ENCODE measurements around the gene DCHS1. TPM values are rescaled to one million over a fixed set of nuclear protein-coding genes. Genes with fewer than 3 reads are reported as not detected.

Gene DCHS1
- total and polyA plus RNA-seq, 4 donors = 29.1 to 43.6 (median 40.8) TPM

GRCh38 chr11:6622261-6623171 lies 33.1 kb downstream of the DCHS1 start:
- H3K4me3 ChIP-seq (ENCODE audit: low read depth, low read length) = no peak overlapping the region
- H3K36me3 ChIP-seq (ENCODE audit: control insufficient read depth, insufficient read depth, low read length) = peaks cover 60% of the 10 kb centered on the region
- no peak for DNase-seq (ENCODE audit: low read depth in 4 of 6, low spot score in 6 of 6)
- no peaks in the 10 kb centered on the region for H3K9me3 ChIP-seq (ENCODE audit: control insufficient read depth, insufficient read depth, low read length)
- peaks cover 22% of the 10 kb centered on the region for H3K4me1 ChIP-seq (ENCODE audit: control insufficient read depth, insufficient read depth, low read length)
- no peak overlapping the region for H3K27ac ChIP-seq (ENCODE audit: low read depth, low read length)
- WGBS (ENCODE audit: insufficient coverage) = 91% methylated on average over 19 of the region's 24 CpGs
- no peaks in the 10 kb centered on the region for H3K27me3 ChIP-seq (ENCODE audit: control insufficient read depth, insufficient read depth, low read length)

GRCh38 chr11:6621711-6622211 lies 33.8 kb downstream of the DCHS1 start:
- no peak for DNase-seq (ENCODE audit: low read depth in 4 of 6, low spot score in 6 of 6)
- Histone ChIP-seq H3K27me3 (ENCODE audit: control insufficient read depth, insufficient read depth, low read length) (no peaks in the 10 kb centered on the region), H3K4me1 (ENCODE audit: control insufficient read depth, insufficient read depth, low read length) (peaks cover 20% of the 10 kb centered on the region), H3K9me3 (ENCODE audit: control insufficient read depth, insufficient read depth, low read length) (no peaks in the 10 kb centered on the region), H3K36me3 (ENCODE audit: control insufficient read depth, insufficient read depth, low read length) (peaks cover 55% of the 10 kb centered on the region), H3K27ac (ENCODE audit: low read depth, low read length) (no peak overlapping the region), H3K4me3 (ENCODE audit: low read depth, low read length) (no peak overlapping the region)
- 89% methylated on average over 16 of the region's 16 CpGs for WGBS (ENCODE audit: insufficient coverage)

GRCh38 chr11:6620636-6621035 lies 35.0 kb downstream of the DCHS1 start:
- WGBS (ENCODE audit: insufficient coverage) = 86% methylated on average over 1 of the region's 1 CpG

GRCh38 chr11:6619004-6619745 lies 36.4 kb downstream of the DCHS1 start, which contains the start of gene TPP1:
TSS of gene TPP1 (minus strand) at chr11:6619422. CDS start at chr11:6619400, 22 bp downstream.
- 0% methylated on average over 16 of the region's 16 CpGs for WGBS (ENCODE audit: insufficient coverage)
- Histone ChIP-seq H3K4me3 (ENCODE audit: low read depth, low read length) (peak within 1 kb of the TSS; percentile 82), H3K27ac (ENCODE audit: low read depth, low read length) (peak within 1 kb of the TSS; percentile 83), H3K4me1 (ENCODE audit: control insufficient read depth, insufficient read depth, low read length) (peaks cover 20% of the 10 kb centered on the region), H3K27me3 (ENCODE audit: control insufficient read depth, insufficient read depth, low read length) (no peaks in the 10 kb centered on the region), H3K36me3 (ENCODE audit: control insufficient read depth, insufficient read depth, low read length) (peaks cover 46% of the 10 kb centered on the region), H3K9me3 (ENCODE audit: control insufficient read depth, insufficient read depth, low read length) (no peaks in the 10 kb centered on the region)
- DNase-seq (ENCODE audit: low read depth in 4 of 6, low spot score in 6 of 6) = peak; percentile 91 to 99 (median 96)

More at GRCh38 chr11:6620636-6621035, 35.0 kb downstream of the DCHS1 start:
- Histone ChIP-seq H3K27me3 (ENCODE audit: control insufficient read depth, insufficient read depth, low read length) (no peaks in the 10 kb centered on the region), H3K4me1 (ENCODE audit: control insufficient read depth, insufficient read depth, low read length) (peaks cover 20% of the 10 kb centered on the region), H3K9me3 (ENCODE audit: control insufficient read depth, insufficient read depth, low read length) (no peaks in the 10 kb centered on the region), H3K27ac (ENCODE audit: low read depth, low read length) (no peak overlapping the region), H3K36me3 (ENCODE audit: control insufficient read depth, insufficient read depth, low read length) (peaks cover 53% of the 10 kb centered on the region), H3K4me3 (ENCODE audit: low read depth, low read length) (no peak overlapping the region)
- no peak for DNase-seq (ENCODE audit: low read depth in 4 of 6, low spot score in 6 of 6)

- H3K27ac ChIP-seq (ENCODE audit: low read depth, low read length) = peak overlapping the region; percentile 83
- DNase-seq (ENCODE audit: low read depth in 4 of 6, low spot score in 6 of 6) = peak in 2 of 6 donors; percentile 78 to 86
Measured at GRCh38 chr11:6618117-6619003, 37.2 kb downstream of the DCHS1 start.

GRCh38 chr11:6617315-6617781 lies 38.3 kb downstream of the DCHS1 start:
- Histone ChIP-seq H3K4me1 (ENCODE audit: control insufficient read depth, insufficient read depth, low read length) (peaks cover 25% of the 10 kb centered on the region), H3K36me3 (ENCODE audit: control insufficient read depth, insufficient read depth, low read length) (peaks cover 28% of the 10 kb centered on the region), H3K9me3 (ENCODE audit: control insufficient read depth, insufficient read depth, low read length) (no peaks in the 10 kb centered on the region), H3K27me3 (ENCODE audit: control insufficient read depth, insufficient read depth, low read length) (no peaks in the 10 kb centered on the region), H3K4me3 (ENCODE audit: low read depth, low read length) (no peak overlapping the region), H3K27ac (ENCODE audit: low read depth, low read length) (no peak overlapping the region)
- no peak for DNase-seq (ENCODE audit: low read depth in 4 of 6, low spot score in 6 of 6)
- 92% methylated on average over 5 of the region's 5 CpGs for WGBS (ENCODE audit: insufficient coverage)

More at GRCh38 chr11:6618117-6619003, 37.2 kb downstream of the DCHS1 start:
- WGBS (ENCODE audit: insufficient coverage) = 27% methylated on average over 12 of the region's 15 CpGs
- Histone ChIP-seq H3K4me1 (ENCODE audit: control insufficient read depth, insufficient read depth, low read length) (peaks cover 20% of the 10 kb centered on the region), H3K9me3 (ENCODE audit: control insufficient read depth, insufficient read depth, low read length) (no peaks in the 10 kb centered on the region), H3K4me3 (ENCODE audit: low read depth, low read length) (peak overlapping the region; percentile 82), H3K36me3 (ENCODE audit: control insufficient read depth, insufficient read depth, low read length) (peaks cover 38% of the 10 kb centered on the region), H3K27me3 (ENCODE audit: control insufficient read depth, insufficient read depth, low read length) (no peaks in the 10 kb centered on the region)

GRCh38 chr11:6616596-6617250 lies 38.9 kb downstream of the DCHS1 start:
- no peak overlapping the region for H3K4me3 ChIP-seq (ENCODE audit: low read depth, low read length)
- WGBS (ENCODE audit: insufficient coverage) = 93% methylated on average over 9 of the region's 14 CpGs
- H3K4me1 ChIP-seq (ENCODE audit: control insufficient read depth, insufficient read depth, low read length) = peaks cover 26% of the 10 kb centered on the region

GRCh38 chr11:6615882-6616585 lies 39.6 kb downstream of the DCHS1 start:
- DNase-seq (ENCODE audit: low read depth in 4 of 6, low spot score in 6 of 6) = no peak
- WGBS (ENCODE audit: insufficient coverage) = 96% methylated on average over 8 of the region's 9 CpGs
- peaks cover 25% of the 10 kb centered on the region for H3K36me3 ChIP-seq (ENCODE audit: control insufficient read depth, insufficient read depth, low read length)
- H3K4me1 ChIP-seq (ENCODE audit: control insufficient read depth, insufficient read depth, low read length) = peaks cover 32% of the 10 kb centered on the region
- H3K27ac ChIP-seq (ENCODE audit: low read depth, low read length) = no peak overlapping the region
- H3K4me3 ChIP-seq (ENCODE audit: low read depth, low read length) = no peak overlapping the region
- H3K27me3 ChIP-seq (ENCODE audit: control insufficient read depth, insufficient read depth, low read length) = no peaks in the 10 kb centered on the region
- no peaks in the 10 kb centered on the region for H3K9me3 ChIP-seq (ENCODE audit: control insufficient read depth, insufficient read depth, low read length)

More at GRCh38 chr11:6616596-6617250, 38.9 kb downstream of the DCHS1 start:
- no peak for DNase-seq (ENCODE audit: low read depth in 4 of 6, low spot score in 6 of 6)
- Histone ChIP-seq H3K27ac (ENCODE audit: low read depth, low read length) (no peak overlapping the region), H3K36me3 (ENCODE audit: control insufficient read depth, insufficient read depth, low read length) (peaks cover 22% of the 10 kb centered on the region), H3K9me3 (ENCODE audit: control insufficient read depth, insufficient read depth, low read length) (no peaks in the 10 kb centered on the region), H3K27me3 (ENCODE audit: control insufficient read depth, insufficient read depth, low read length) (no peaks in the 10 kb centered on the region)

All from spinal cord (tissue), 10 donors.